Measurements from ENCODE around the gene SLC38A10. TPM values are rescaled to one million over a fixed set of nuclear protein-coding genes. Genes with fewer than 3 reads are reported as not detected.

Gene SLC38A10
- total and polyA plus RNA-seq, 10 of the 15 experiments (the other 5 are each of a cell fraction or from before 2014, with no cell fraction given) = 0.52 to 67.9 (median 22.1) TPM

DNA sequence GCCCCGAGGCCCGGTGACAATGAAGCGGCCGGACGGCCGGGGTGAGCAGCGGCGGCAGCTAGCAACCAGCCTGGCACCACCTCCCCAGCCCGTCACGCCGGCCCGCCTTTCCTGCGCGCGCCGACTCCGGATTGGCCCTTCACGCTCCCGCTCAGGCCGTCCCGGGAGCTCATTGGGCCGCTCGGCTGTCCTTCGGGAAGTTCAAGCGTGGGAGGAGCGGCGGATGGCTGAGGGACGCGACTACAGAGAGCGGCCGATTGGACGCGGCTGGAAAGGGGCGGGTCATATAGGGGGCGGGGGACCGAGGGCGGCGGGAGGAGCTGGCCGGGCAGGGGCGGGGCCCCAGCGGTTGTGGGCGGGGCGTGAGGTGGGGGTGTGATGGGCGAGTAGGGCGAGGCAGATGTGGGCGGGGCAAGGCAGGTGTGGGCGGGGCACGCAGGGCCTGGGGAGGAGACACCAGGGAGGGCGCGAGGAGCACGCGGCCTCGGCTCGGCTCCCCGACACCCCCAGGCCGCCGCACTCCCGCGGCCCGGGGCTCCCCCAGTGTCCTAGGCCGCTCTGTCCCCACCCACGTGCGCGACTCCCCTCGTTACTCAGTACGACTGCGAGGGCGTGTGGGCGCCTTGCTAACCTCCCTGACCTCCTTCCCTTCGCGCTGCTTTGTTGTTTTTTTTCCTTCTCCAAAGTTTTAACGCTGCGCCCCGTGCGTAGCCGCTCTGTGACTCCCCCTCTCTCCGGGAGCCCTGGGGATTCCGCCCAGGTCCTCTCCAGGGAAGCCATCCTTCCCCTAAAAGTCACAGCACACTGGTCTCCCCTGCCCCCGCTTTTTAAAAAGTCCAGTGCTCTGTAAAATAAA is 72.0 kb downstream of the SLC38A10 start, which contains the start of gene CEP131 (continued):
- TF ChIP-seq CEBPB (IDR thresholded peaks at IDR 0.05; ENCODE audit: borderline replicate concordance in 1 of 2, low read depth in 2 of 2, low read length in 2 of 2) = 0 out of 4 replicates have a peak, but pooled peaks of 1 of the 2 experiments have one; percentile 7
- no peak for TF ChIP-seq RBBP5 (conservative IDR thresholded peaks at IDR 0.05)
- TF ChIP-seq, protein P1, sequence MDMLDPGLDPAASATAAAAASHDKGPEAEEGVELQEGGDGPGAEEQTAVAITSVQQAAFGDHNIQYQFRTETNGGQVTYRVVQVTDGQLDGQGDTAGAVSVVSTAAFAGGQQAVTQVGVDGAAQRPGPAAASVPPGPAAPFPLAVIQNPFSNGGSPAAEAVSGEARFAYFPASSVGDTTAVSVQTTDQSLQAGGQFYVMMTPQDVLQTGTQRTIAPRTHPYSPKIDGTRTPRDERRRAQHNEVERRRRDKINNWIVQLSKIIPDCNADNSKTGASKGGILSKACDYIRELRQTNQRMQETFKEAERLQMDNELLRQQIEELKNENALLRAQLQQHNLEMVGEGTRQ (IDR thresholded peaks at IDR 0.05; ENCODE audit: borderline replicate concordance, low read depth, low read length) = no peak
- no peak for TF ChIP-seq RUNX3 (IDR thresholded peaks at IDR 0.05; ENCODE audit: low read length)
- TF ChIP-seq, protein P2, sequence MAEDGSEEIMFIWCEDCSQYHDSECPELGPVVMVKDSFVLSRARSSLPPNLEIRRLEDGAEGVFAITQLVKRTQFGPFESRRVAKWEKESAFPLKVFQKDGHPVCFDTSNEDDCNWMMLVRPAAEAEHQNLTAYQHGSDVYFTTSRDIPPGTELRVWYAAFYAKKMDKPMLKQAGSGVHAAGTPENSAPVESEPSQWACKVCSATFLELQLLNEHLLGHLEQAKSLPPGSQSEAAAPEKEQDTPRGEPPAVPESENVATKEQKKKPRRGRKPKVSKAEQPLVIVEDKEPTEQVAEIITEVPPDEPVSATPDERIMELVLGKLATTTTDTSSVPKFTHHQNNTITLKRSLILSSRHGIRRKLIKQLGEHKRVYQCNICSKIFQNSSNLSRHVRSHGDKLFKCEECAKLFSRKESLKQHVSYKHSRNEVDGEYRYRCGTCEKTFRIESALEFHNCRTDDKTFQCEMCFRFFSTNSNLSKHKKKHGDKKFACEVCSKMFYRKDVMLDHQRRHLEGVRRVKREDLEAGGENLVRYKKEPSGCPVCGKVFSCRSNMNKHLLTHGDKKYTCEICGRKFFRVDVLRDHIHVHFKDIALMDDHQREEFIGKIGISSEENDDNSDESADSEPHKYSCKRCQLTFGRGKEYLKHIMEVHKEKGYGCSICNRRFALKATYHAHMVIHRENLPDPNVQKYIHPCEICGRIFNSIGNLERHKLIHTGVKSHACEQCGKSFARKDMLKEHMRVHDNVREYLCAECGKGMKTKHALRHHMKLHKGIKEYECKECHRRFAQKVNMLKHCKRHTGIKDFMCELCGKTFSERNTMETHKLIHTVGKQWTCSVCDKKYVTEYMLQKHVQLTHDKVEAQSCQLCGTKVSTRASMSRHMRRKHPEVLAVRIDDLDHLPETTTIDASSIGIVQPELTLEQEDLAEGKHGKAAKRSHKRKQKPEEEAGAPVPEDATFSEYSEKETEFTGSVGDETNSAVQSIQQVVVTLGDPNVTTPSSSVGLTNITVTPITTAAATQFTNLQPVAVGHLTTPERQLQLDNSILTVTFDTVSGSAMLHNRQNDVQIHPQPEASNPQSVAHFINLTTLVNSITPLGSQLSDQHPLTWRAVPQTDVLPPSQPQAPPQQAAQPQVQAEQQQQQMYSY (CRISPR knock-in tag; IDR thresholded peaks at IDR 0.05) = no peak
- no peak for TF ChIP-seq ZSCAN29 (IDR thresholded peaks at IDR 0.05)
- TF ChIP-seq SUZ12 (IDR thresholded peaks at IDR 0.05; ENCODE audit: unreplicated experiment) = no peak
- TF ChIP-seq FOS (IDR thresholded peaks at IDR 0.05; ENCODE audit: borderline replicate concordance, extremely low read depth, insufficient read length) = peak; percentile 86
- no peak for TF ChIP-seq IRF4 (IDR thresholded peaks at IDR 0.05; ENCODE audit: low read depth, low read length)
- TF ChIP-seq ZBTB33 (IDR thresholded peaks at IDR 0.05) = no peak
- no peak for TF ChIP-seq SMC3 (IDR thresholded peaks at IDR 0.05; ENCODE audit: borderline replicate concordance, low read length)
- peak; percentile 57 for TF ChIP-seq GATAD2B (conservative IDR thresholded peaks at IDR 0.05; ENCODE audit: low read depth)
- no peak for TF ChIP-seq JUNB (IDR thresholded peaks at IDR 0.05)
- TF ChIP-seq RB1 (IDR thresholded peaks at IDR 0.05; ENCODE audit: borderline replicate concordance) = peak; percentile 95; the same call in 1 of the 2 replicates
- peak; percentile 90 for TF ChIP-seq MAX (IDR thresholded peaks at IDR 0.05; ENCODE audit: low read depth, low read length)
- TF ChIP-seq RFX5 (IDR thresholded peaks at IDR 0.05; ENCODE audit: low read depth, low read length) = peak; percentile 89
- no peak for TF ChIP-seq SUPT20H (IDR thresholded peaks at IDR 0.05; ENCODE audit: borderline replicate concordance, control insufficient read depth, low read depth, low read length)
- TF ChIP-seq MEF2A (IDR thresholded peaks at IDR 0.05; ENCODE audit: insufficient read depth, low read depth, low read length) = no peak
- no peak for TF ChIP-seq ZNF274 (IDR thresholded peaks at IDR 0.05; ENCODE audit: insufficient read depth, insufficient read length)
- TF ChIP-seq STAT3 (IDR thresholded peaks at IDR 0.05; ENCODE audit: low read depth, low read length) = no peak
- TF ChIP-seq ELK1 (IDR thresholded peaks at IDR 0.05; ENCODE audit: low read depth, low read length) = no peak
- no peak for TF ChIP-seq ZNF217 (IDR thresholded peaks at IDR 0.05)
